SK-MEL-5 (cell line): ENCODE measurements around the gene LOXL3. TPM values are rescaled to one million over a fixed set of nuclear protein-coding genes. Genes with fewer than 3 reads are reported as not detected.
A peak's percentile ranks its signal among the peaks of the same experiment; 100 is the strongest.

Experiments
- DNase-seq: peaks from one replicate; pipeline ENCODE4 v3.0.0-alpha.2; 2016; ENCODE audit warnings: low read depth, low spot score
- in situ Hi-C: cut with HindIII; loops from 2 replicates; pipeline ENCODE4 v1.10.0; 2016; ENCODE audit warnings: low sequenced_read_pairs, high pct_unique_total_duplicates, low pct_unique_long_range_greater_than_20kb
- total RNA-seq: library from RNA; depleted of rRNA; stranded (reverse); fragments of >200 nt; shearing (Covaris generic); gene quantifications from 2 replicates; pipeline ENCODE4 v1.2.3, GENCODE V29; 2014

Gene LOXL3
- total RNA-seq, 1 experiment from 2014 or later, result 29.6 TPM

GRCh38 chr2:74503506-74504475 lies 50.0 kb downstream of the LOXL3 start:
- in situ Hi-C loops, result no loop called here
- peak; percentile 33 for DNase-seq

- in situ Hi-C loops, result no loop called here
- peak; percentile 84 for DNase-seq
Measured at GRCh38 chr2:74502720-74503505, 50.8 kb downstream of the LOXL3 start.

GRCh38 chr2:74502147-74502719 lies 51.5 kb downstream of the LOXL3 start:
- in situ Hi-C loops, result no loop called here

GRCh38 chr2:74501335-74502071 lies 52.2 kb downstream of the LOXL3 start:
- in situ Hi-C loops, result no loop called here

More at GRCh38 chr2:74502147-74502719, 51.5 kb downstream of the LOXL3 start:
- no peak for DNase-seq

GRCh38 chr2:74500578-74500946 lies 53.2 kb downstream of the LOXL3 start:
- in situ Hi-C loops, result no loop called here
- no peak for DNase-seq

More at GRCh38 chr2:74501335-74502071, 52.2 kb downstream of the LOXL3 start:
- no peak for DNase-seq

- DNase-seq, result no peak
- in situ Hi-C loops, result no loop called here
Measured at GRCh38 chr2:74499940-74500577, 53.7 kb downstream of the LOXL3 start.

GRCh38 chr2:74499267-74499939 lies 54.3 kb downstream of the LOXL3 start, which contains the start of gene LBX2:
Gene LBX2, minus strand, starts transcription at chr2:74499603. Its CDS starts 66 bp downstream, at chr2:74499537.
- in situ Hi-C loops, result no loop called here
- no peak for DNase-seq

- DNase-seq, result no peak
- in situ Hi-C loops, result no loop called here
Measured at GRCh38 chr2:74498500-74499266, 55.1 kb downstream of the LOXL3 start.

GRCh38 chr2:74497777-74498499 lies 55.8 kb downstream of the LOXL3 start:
- in situ Hi-C loops, result no loop called here
- no peak for DNase-seq

- no peak for DNase-seq
- in situ Hi-C loops, result no loop called here
Measured at GRCh38 chr2:74496997-74497776, 56.6 kb downstream of the LOXL3 start.

GRCh38 chr2:74495440-74495839 lies 58.3 kb downstream of the LOXL3 start:
- in situ Hi-C loops, result no loop called here
- DNase-seq, result no peak

GRCh38 chr2:74493546-74493945 lies 60.2 kb downstream of the LOXL3 start:
- DNase-seq, result no peak
- in situ Hi-C loops, result no loop called here

- DNase-seq, result no peak
- in situ Hi-C loops, result no loop called here
Measured at GRCh38 chr2:74491648-74492544, 61.8 kb downstream of the LOXL3 start.

GRCh38 chr2:74489906-74490305 lies 63.8 kb downstream of the LOXL3 start:
- in situ Hi-C loops, result no loop called here
- DNase-seq, result no peak
